GM21786 (cell line): ENCODE data around the gene LPXN.
A peak's percentile ranks its signal among the peaks of the same experiment; 100 is the strongest.
"Not testable (repeated sequence)": the region's sequence is repeated elsewhere in the genome, so short reads cannot be mapped to it uniquely, and the experiment has no call there.

Experiments
- ATAC-seq: cut with Tn5 transposase; IDR thresholded peaks from one replicate; pipeline ENCODE4 v1.9.1; 2021; ENCODE audit not compliant: unreplicated experiment

LPXN gene

DNA sequence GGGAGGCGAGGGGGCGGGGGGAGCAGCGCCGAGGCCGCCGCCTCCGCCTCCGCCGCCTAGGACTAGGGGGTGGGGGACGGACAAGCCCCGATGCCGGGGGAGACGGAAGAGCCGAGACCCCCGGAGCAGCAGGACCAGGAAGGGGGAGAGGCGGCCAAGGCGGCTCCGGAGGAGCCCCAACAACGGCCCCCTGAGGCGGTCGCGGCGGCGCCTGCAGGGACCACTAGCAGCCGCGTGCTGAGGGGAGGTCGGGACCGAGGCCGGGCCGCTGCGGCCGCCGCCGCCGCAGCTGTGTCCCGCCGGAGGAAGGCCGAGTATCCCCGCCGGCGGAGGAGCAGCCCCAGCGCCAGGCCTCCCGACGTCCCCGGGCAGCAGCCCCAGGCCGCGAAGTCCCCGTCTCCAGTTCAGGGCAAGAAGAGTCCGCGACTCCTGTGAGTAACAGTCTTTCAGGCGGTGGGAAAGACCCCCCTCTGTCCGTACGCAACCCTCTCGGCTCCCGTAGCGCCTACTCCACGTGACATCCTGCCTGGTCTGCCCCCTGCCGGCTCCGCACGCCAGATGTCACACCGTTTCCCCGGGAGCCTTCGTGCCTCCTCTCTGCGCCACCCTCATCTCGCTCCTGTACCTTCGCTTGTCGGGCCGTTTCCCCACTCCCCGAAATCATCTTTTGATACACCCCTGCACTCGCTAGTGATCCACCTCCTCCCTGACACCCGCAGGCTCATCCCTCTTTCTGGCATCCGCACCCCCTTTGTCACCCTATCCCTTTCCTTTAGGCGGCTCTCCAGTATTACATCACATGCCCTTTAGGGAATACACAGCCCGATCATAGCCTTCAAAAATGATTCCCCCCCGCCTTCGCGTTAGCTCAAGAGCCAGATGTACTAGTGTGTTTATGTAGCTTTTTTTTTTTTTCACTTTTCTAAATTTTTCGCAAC is 3.8 kb upstream of the LPXN start:
- peak; percentile 39 for ATAC-seq

DNA sequence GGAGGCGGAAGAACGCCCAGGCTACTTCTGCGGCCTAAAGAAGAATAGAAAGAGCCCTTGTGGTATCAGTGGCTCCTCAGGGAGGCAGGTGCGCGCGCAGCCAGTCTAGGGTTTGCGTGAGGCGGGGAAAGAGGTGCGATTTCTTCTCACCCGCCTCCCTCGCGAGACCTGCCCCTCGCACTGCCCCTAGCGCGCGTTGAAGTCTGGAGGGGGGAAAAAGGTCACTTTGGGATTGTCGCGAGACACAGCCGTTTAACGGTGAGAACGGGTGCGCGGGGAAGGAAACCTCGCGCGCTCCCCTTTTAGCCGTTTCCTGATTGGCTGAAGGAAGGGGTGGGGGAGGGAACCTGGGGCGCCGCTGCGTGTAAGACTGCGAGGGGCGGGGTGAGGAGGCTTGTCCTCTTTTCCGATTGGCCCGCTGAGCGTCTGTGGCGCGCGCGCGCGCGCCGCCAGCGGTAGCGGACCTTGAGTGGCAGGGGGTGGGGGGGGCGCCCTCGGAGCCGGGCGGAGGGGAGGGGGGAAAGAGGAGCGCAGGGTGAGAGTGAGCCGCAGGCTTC is 3.1 kb upstream of the LPXN start, which contains the start of gene ZFP91:
Gene ZFP91, plus strand, starts transcription at position 429 of the 557 bp plus-strand sequence. CDS start 219 bp downstream, outside the sequence.
- ATAC-seq: peak; percentile 26

DNA sequence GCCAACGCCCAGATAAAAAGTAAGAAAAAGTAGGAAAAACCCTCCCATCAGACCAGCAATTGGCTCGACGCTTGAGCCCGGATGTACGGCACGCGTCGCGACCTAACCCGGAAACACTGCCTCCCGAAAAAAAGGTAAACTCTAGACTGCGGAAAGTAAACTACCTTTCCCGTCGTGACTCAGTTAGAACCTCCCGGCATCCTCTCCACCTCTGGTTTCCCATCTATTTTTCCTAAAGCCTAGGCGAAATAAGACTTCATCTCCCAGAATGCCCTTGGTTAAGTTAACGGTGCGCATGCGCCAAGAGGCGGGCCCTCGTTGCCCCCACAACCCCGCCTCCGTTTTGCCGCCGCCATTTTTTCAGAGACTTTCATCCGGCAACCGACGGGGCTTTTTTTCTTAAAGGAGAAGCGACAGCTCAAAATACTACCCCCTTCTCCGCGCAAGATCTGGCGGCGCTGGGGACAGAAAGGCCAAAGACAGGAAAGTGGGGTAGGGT is 2.5 kb upstream of the LPXN start:
- ATAC-seq: no peak

DNA sequence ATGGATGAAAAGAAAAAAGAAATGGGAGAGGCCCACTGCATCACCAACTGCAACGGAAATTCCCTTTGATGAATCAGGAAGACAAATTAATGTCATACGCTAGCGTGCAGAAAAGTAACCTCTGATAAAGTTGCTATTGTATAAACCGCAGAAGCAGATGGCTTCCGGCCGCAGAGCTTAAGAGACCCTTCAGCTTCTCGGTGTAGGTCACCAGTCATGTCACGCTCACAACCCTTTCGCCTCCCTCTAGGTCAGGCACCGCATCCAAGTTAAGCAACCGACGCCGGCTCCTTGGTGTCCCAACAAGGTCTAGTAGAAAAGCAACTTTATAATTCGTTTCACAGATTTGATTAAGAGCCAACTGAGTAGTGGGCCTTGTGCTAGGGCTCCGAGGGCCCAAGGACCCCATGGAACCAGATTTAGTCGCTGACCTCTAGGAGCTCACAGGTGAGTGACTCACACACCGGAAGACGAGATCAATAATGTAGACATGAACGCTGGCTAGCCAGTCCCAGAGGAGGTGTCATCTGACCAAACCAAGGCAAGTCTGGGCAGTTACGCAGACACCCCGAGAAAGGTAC is 2.0 kb upstream of the LPXN start:
- peak; percentile 47 for ATAC-seq

DNA sequence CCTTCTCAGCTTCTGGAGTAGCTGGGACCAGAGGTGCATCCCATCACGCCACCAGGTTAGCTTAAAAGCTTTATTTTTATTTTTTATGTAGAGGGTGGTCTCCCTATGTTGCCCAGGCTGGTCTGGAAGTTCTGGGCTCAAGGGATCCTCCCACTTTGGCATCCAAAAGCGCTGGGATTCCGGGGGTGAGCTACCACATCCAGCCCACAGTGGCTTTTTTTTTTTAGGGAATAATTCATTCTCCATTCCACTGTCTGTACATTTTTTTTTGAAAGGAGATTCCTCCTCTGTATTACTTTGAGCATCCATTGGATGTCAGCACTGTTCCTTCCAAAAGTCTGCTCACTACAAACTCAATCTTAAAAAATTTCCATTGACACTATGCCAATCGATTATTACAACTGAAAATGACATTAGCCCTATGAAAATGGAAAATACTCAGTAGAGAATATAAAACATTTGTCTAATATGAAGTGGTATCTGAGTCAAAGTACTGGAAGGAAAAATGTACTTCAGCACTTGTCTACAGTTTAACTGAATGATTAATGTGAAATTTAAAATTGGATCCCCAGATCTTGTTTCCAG is 1.3 kb upstream of the LPXN start:
- ATAC-seq: no peak

DNA sequence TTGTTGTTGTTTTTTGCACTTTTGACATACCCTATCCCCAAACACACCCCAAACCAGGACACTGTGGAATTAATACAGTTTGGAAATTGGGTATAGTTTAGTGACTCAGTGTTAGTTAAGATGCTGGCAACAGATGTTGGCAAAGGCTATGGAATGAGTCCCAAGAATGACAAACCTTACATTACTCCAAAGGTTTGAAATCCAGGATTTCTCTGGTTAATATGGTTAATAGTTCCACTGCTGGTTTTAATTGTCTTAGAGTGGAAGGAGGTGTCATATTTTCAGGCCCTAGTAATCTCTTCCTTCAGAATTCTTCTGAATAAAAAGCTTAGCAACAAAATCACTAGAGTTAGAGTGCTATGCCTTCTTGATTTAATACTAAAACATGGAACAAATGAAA is 775 bp downstream of the LPXN start:
- ATAC-seq: no peak

DNA sequence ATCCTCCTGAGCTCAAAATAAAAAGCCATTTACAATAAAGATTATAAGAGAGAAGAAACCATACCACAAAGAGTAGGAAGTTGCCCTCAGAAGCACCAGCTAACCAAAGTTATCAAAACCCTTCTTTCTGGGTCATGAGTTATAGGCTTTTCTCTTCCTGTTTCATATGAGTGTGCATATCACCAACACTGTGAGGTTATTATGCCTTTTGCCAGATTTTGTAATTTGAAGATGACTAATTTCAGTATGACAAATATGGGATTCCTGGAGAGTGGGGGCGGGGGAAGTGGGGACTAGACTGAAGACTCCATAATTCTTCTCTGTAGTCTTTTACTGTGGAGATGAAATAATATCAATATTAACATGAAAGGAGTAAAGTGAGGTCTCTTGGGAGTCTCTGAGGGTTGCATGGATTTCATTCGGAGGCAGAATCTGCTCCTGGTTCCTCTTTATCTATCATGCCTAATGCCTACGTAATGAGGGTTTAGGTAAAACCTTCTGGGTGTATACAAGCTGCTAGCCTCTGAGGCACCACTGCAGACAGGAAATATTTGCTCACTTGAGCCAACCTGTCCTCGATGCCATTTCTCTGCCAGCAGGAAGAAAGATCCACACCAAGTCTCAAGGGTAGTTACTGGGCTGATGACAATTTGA is 2.1 kb downstream of the LPXN start:
- peak; percentile 26 for ATAC-seq

DNA sequence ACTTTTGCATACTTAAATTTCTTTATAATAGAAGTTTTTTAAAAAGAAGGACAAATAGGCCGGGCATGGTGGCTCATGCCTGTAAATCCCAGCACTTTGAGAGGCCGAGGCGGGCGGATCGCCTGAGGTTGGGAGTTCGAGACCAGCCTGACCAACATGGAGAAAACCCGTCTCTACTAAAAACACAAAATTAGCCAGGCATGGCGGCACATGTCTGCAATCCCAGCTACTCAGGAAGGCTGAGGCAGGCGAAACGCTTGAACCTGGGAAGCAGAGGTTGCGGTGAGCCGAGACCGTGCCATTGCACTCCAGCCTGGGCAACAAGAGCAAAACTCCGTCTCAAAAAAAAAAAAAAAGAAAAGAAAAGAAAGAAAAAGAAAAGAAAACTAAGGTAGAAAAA is 2.8 kb downstream of the LPXN start:
- not testable (repeated sequence) for ATAC-seq

DNA sequence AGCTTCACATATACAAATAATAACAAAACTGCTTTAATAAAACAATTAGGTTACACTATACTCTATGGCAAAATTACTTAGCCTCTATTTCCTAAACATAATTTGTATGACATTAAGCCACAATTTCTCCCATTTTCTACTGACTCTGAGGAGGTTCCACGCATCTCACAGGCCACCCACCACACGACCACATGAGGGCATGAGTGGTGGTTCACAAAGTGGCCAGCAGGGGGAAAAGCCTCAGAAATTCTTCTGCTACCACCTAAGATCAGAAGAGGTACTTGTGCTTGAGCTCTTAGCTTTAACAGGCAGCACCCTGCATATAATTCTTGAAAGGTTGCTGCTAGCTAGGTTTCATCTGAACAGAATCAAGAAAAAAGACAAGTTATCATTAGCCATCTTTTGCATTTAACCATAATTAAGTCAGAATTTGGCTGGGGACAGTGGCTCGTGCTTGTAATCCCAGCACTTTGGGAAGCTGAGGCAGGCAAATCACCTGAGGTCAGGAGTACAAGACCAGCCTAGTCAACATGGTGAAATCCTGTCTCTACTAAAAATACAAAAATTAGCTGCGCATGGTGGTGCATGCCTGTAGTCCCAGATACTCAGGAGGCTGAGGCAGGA is 7.7 kb downstream of the LPXN start:
- ATAC-seq: peak; percentile 95

DNA sequence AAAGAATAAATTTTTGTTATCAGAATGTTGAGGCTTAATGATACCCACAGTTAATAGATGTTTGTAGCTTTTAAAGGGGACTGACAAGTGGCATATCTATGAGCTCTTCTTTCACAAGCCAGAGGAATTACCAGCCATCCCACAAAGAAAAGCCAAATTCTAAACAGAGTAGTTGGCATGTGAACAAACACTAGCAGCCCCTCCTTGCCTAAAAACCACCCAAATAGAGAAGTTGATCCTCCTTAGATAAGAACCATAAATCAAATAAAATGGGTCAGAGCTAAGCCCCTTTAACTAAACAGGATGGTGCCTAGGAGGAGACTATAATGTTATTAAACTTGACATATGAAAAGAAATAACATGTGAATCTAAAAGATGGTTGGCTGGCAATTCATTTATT is 11.4 kb downstream of the LPXN start:
- ATAC-seq: no peak

DNA sequence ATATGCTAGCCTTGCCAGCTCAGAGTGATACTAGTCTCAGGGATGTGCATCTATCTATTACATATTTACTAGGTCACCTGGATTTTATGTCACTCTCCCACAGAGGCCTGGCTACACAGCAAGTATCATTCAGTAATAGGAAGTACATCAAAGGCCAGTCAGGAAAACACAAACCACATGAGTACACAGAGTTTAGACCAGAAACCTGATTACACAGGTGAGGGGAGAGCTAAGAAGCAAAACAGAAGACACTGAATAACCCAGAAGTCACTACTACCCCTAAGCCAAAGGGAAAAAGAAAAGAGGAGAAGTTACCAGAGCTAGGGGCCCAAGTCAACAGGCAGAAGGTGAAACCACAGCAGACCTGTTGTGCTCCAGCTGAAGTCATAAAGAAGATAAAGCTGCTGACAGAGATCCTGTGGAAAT is 13.3 kb downstream of the LPXN start:
- peak; percentile 89 for ATAC-seq

DNA sequence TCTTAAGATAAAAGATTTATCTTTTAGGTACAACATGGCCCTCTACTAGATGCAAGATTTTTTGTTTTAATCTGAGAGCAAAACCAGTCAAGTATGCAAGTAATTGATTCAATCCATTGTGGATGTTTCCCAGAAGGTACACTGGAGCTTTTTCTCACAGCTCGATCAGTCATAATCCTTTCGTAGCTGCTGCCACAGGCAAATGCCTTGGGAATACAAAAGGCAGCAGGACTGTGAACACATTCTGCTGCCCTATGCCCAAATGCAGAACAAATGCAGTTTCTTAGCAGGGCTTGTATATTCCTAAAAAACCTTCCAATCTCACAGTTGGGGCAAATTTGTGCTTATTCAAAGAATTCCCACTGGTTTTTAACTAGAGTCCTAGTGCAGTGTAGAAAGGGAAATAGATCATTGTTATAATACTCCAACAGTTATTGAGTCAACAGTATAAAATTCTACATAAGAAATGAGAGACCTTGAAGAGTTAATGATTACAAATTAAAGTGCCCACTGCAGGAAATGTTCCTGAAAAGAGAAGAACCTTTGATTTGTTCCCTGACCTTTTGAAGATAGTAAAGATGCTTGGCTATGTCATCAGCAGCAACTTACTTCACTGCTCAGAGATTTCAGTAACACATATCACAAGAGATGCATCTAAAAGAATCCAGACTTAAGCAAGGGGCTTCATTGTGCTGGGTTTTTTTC is 14.1 kb downstream of the LPXN start:
- no peak for ATAC-seq

DNA sequence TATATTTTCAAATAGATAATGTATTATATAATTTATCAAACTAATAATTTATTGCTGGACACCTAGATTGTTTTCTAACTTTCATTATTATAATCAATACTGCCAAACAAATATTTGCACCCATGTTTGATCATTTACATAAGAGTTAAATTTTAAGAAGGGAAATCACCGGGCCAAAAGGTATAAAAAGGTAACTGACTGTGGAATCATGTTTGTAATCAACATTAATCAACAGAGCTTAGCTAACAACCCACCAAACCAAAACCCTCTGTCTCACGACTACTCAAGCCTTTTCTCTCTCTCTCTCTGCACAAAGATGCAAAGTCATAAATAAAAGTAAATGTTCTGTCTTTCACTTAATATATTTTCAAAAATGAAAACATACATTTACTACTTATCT is 14.8 kb downstream of the LPXN start:
- ATAC-seq: no peak

DNA sequence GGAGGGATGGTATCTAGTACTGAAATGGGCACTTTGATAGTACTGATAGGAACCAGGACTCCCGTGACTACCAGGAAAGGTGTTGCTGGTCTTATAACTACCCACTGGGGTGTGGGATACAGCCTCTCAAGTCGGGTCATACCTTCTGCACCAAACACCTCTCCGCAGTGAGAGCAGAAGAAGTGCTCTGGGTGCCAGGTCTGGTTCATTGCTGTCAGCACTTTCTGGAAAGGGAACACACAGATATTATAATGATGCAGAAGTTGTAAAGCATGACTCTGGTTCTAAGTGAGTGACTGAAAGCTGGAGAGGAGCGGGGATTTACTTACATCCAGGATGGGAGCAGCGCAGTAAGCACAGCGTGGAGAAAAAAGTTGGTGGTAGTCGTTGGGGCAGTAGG is 26.0 kb downstream of the LPXN start:
- no peak for ATAC-seq

DNA sequence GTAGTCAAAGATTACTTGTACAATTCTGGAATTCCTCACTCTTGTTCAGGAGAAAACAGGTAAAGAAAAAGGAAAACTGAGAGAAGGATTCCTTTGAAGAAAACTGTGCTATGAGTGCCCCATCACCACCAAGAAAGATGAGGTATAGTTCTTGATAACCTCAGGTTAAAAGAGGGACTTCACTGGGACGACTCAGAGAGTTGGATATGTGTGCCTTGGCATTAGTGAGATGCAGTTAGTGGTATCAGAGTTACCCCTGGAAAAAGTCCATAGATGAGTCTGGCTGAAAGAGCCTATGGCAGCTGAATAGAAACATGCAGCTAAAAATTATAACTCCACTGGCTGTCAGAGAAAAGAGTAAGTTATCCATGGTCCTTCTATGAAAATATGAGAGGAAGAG is 28.8 kb downstream of the LPXN start:
- no peak for ATAC-seq

DNA sequence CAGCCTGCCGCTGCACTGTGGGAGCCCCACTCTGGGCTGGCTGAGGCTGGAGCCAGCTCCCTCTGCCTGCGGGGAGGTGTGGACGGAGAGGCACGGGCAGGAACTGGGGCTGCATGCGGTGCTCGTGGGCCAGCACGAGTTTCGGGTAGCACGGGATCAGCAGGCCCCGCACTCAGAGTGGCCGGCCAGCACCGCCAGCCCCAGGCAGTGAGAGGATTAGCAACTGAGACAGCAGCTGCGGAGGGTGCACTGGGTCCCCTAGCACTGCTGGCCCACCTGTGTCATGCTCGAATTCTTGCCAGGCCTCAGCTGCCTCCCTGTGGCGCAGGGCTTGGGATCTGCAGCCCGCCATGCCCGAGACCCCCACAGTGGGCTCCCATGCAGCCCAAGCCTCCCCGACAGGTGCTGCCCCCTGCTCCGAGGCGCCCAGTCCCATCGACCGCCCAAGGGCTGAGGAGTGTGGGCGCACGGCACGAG is 43.8 kb downstream of the LPXN start:
- no peak for ATAC-seq

DNA sequence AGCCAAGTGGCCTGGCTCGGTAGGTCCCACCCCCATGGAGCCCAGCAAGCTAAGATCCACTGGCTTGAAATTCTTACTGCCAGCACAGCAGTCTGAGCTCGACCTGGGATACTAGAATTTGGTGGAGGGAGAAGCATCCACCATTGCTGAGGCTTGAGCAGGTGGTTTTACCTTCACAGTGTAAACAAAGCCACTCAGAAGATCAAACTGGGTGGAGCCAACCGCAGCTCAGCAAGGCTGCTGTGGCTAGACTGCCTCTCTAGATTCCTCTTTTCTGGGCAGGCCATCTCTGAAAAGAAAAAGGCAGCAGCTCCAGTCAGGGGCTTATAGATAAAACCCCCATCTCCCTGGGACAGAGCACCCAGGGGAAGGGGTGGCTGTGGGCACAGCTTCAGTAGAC is 45.4 kb downstream of the LPXN start:
- no peak for ATAC-seq

DNA sequence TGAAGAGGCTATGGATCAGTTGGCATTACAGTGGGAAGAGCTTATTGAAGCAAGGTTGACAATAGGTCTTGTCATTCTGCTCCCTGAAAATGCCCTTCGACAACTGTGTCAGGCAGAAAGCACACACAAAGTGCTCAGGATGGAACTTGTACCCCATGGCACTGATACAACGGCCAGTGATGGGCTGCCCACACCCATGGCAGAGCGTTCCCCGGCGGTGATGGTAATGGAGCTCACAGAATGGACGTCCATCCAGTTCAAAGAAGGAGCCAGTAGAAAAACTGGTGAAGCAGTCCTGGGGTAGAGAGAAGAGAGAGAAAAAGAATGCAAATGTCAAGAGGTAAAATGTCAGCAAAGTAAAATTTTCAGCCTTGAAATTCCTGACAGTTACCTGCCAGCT is 48.2 kb downstream of the LPXN start:
- no peak for ATAC-seq

DNA sequence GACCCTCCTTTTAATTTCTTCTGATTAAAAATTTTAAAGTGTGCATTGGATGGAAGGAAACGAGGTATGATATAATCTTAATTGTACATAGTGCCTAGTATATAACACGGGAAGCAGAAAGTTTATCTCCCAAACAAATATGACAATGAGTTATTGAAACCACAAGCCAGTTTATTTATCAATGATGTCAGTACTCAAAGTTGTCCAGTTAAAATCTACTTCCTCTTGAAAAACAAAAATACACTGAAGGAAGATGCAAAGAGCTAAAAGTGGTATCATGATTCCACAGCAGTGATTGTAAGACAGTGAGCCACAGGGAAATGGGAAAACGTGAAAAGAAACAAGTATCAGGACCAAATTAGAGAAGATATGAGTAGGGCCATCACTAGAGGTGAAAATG is 48.9 kb downstream of the LPXN start:
- no peak for ATAC-seq
